ENCODE measurements around the gene CLPX. TPM values are rescaled to one million over a fixed set of nuclear protein-coding genes. Genes with fewer than 3 reads are reported as not detected.
A peak's percentile ranks its signal among the peaks of the same experiment; 100 is the strongest.
"Not testable (repeated sequence)": the region's sequence is repeated elsewhere in the genome, so short reads cannot be mapped to it uniquely, and the experiment has no call there.

CLPX gene
- total RNA-seq, 2 donors from 2014 or later, result 36.2 to 41.2 TPM

DNA sequence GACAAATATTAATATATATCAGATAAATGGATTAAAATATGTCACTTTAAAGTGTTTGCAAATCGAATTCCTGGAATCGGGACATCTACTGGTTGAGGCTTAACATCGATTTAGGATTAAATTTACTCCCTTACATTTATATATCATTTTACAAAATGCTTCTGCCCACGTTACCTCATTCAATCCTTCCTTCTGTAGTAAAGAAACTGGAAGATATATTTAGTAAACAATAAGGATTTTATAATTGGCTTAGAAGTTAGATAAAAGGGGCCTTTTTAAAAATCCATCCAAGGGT lies 1.3 kb downstream of the CLPX start:
- intact Hi-C loops (cut with DNase I), result no loop called here
- TF ChIP-seq, protein P1, sequence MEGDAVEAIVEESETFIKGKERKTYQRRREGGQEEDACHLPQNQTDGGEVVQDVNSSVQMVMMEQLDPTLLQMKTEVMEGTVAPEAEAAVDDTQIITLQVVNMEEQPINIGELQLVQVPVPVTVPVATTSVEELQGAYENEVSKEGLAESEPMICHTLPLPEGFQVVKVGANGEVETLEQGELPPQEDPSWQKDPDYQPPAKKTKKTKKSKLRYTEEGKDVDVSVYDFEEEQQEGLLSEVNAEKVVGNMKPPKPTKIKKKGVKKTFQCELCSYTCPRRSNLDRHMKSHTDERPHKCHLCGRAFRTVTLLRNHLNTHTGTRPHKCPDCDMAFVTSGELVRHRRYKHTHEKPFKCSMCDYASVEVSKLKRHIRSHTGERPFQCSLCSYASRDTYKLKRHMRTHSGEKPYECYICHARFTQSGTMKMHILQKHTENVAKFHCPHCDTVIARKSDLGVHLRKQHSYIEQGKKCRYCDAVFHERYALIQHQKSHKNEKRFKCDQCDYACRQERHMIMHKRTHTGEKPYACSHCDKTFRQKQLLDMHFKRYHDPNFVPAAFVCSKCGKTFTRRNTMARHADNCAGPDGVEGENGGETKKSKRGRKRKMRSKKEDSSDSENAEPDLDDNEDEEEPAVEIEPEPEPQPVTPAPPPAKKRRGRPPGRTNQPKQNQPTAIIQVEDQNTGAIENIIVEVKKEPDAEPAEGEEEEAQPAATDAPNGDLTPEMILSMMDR (IDR thresholded peaks at IDR 0.05), result no peak
- TF ChIP-seq POLR2AphosphoS5 (IDR thresholded peaks at IDR 0.05) (no peak), POLR2A (IDR thresholded peaks at IDR 0.05) (no peak)

DNA sequence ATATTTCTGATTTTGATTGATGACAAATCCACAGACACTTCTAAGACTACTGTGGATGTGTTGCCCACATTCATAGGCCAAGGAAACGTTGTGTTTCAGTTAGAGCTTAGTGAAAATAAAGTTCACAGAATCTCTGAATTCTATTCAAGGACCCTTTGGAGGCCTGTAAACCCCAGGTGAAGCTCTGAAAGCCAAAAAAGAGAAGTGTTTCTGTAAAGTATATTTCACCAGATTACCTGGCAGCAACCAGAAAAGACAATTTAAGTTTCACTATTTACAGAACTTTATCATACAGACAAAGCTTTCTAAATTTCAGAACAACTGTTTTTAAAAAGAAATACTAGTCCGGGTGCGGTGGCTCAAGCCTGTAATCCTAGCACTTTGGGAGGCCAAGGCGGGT lies 2.6 kb downstream of the CLPX start:
- Histone ChIP-seq H3K27me3 (replicated peaks; ENCODE audit: insufficient read depth) (no peaks in the 10 kb centered on the region), H3K27ac (no peak overlapping the region), H3K4me1 (replicated peaks) (no peaks in the 10 kb centered on the region), H3K9me3 (no peaks in the 10 kb centered on the region), H3K4me3 (no peak overlapping the region), H3K36me3 (no peaks in the 10 kb centered on the region)
- no peak for DNase-seq (ENCODE audit: low spot score)
- WGBS, result 71% methylated on average over 4 of the region's 4 CpGs
- intact Hi-C loops (cut with DNase I), result no loop called here
- TF ChIP-seq, protein P1 (IDR thresholded peaks at IDR 0.05), result no peak
- TF ChIP-seq POLR2A (IDR thresholded peaks at IDR 0.05), result no peak
- no peak for TF ChIP-seq POLR2AphosphoS5 (IDR thresholded peaks at IDR 0.05)

More for the DNA sequence above, 1.3 kb downstream of the CLPX start:
- Histone ChIP-seq H3K4me3 (peak overlapping the region; percentile 89 to 92), H3K4me1 (replicated peaks) (no peaks in the 10 kb centered on the region), H3K27me3 (replicated peaks; ENCODE audit: insufficient read depth) (no peaks in the 10 kb centered on the region), H3K9me3 (no peaks in the 10 kb centered on the region), H3K36me3 (no peaks in the 10 kb centered on the region), H3K27ac (peak overlapping the region; percentile 94 to 97)
- DNase-seq (ENCODE audit: low spot score), result no peak
- 2% methylated on average over 4 of the region's 4 CpGs for WGBS

DNA sequence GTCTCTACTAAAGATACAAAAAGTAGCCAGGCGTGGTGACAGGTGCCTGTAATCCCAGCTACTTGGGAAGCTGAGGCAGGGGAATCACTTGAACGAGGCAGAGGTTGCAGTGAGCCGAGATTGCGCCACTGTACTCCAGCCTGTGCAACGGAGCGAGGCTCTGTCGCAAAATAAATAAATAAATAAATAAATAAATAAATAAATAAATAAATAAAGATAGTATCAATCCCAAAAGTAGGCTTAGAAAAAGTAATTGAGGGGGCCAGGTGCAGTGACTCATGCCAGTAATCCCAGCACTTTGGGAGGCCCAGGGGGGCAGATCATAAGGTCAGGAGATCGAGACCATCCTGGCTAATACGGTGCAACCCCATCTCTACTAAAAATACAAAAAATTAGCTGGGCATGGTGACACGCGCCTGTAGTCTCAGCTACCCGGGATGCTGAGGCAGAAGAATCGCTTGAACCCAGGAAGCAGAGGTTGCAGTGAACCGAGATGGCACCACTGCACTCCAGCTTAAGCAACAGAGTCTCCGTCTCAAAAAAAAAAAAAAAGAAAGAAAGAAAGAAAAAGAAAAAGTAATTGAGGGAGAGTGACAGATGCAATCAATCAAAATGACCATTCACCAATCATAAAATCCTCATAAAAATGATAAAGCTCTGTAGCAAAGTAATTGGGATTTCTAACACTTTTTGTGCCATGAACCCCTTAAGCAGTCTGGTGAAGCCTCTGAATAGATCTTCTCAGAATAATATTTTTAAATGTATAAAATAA lies 3.4 kb downstream of the CLPX start:
- H3K4me3 ChIP-seq; DNase-seq (ENCODE audit: low spot score); H3K4me1 ChIP-seq (replicated peaks); intact Hi-C loops (cut with DNase I); H3K27me3 ChIP-seq (replicated peaks; ENCODE audit: insufficient read depth); H3K27ac ChIP-seq; H3K9me3 ChIP-seq; H3K36me3 ChIP-seq: not testable (repeated sequence)
- WGBS, result 88% methylated on average over 15 of the region's 15 CpGs

DNA sequence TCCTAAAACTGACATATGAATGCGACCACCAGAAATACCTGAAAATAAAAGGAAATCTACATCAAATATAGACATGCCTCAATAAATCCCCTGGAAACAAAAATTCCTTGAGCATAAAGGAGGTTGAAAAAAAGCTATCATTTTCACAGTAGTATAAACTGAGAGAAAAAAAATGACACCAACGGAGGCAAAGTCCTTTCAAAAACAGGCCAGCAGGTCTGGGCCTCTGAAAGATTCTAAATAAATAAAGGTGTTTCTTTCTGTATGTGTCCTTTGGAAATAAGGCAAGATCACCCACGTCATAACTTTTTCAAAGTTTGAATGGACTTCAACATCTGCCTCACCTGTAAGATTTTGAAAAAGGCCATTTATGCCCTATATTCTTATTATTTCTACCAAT lies 5.0 kb downstream of the CLPX start:
- Histone ChIP-seq H3K36me3 (no peaks in the 10 kb centered on the region), H3K4me3 (no peak overlapping the region), H3K27me3 (replicated peaks; ENCODE audit: insufficient read depth) (no peaks in the 10 kb centered on the region), H3K4me1 (replicated peaks) (no peaks in the 10 kb centered on the region), H3K9me3 (no peaks in the 10 kb centered on the region), H3K27ac (no peak overlapping the region)
- 86% methylated on average over 3 of the region's 3 CpGs for WGBS
- TF ChIP-seq POLR2AphosphoS5 (IDR thresholded peaks at IDR 0.05) (no peak), POLR2A (IDR thresholded peaks at IDR 0.05) (no peak)
- TF ChIP-seq, protein P1 (IDR thresholded peaks at IDR 0.05), result no peak
- no peak for DNase-seq (ENCODE audit: low spot score)
- intact Hi-C loops (cut with DNase I), result no loop called here

DNA sequence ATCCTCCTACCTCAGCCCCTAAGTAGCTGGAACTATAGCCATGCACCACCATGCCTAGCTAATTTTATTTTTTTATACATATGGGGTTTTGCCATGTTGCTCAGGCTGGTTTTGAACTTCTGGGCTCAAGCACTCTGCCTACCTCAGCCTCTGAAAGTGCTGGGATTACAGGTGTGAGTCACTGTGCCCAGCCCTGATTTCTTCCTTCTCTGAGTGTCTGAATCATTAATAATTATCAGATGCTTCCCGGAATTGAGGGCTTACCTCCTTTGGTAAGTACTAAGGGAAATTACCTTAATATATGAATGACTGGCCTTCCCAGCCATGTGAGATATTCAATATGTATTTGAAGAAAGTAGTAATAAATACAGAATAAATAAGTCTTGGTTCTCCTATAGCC lies 7.2 kb downstream of the CLPX start:
- DNase-seq (ENCODE audit: low spot score), result no peak
- Histone ChIP-seq H3K36me3 (no peaks in the 10 kb centered on the region), H3K4me3 (no peak overlapping the region), H3K27ac (no peak overlapping the region), H3K27me3 (replicated peaks; ENCODE audit: insufficient read depth) (no peaks in the 10 kb centered on the region), H3K4me1 (replicated peaks) (no peaks in the 10 kb centered on the region), H3K9me3 (no peaks in the 10 kb centered on the region)
- TF ChIP-seq POLR2A (IDR thresholded peaks at IDR 0.05) (no peak), POLR2AphosphoS5 (IDR thresholded peaks at IDR 0.05) (no peak)
- TF ChIP-seq, protein P1 (IDR thresholded peaks at IDR 0.05), result no peak
- intact Hi-C loops (cut with DNase I), result no loop called here
- WGBS, result 88% methylated on average over 1 of the region's 1 CpG

Measured in prostate gland (tissue), 2 donors.